SK-N-SH treated with all-trans-retinoic acid at 6 μM for 48 hours (cell line): ENCODE results near the gene LMNA.
A peak's percentile ranks its signal among the peaks of the same experiment; 100 is the strongest.

Experiments used
- ARNTL ChIP-seq: fragments of 450-650 bp; formaldehyde crosslinking; IDR thresholded peaks from 2 replicates; pipeline ENCODE4 v1.5.0; 2020; ENCODE audit warnings: low read depth, mild to moderate bottlenecking, moderate library complexity, borderline replicate concordance
- BACH2 ChIP-seq: fragments of 250-450 bp; sonication (Bioruptor Pico); IDR thresholded peaks from 2 replicates; pipeline ENCODE4 v1.9.0; 2021; ENCODE audit warnings: mild to moderate bottlenecking, borderline replicate concordance
- ESRRG ChIP-seq: fragments of 250-450 bp; sonication (Bioruptor Pico); IDR thresholded peaks from 2 replicates; pipeline ENCODE4 v1.6.1; 2021; ENCODE audit warnings: mild to moderate bottlenecking
- GLIS3 ChIP-seq: fragments of 250-450 bp; sonication (Bioruptor Pico); IDR thresholded peaks from 2 replicates; pipeline ENCODE4 v1.5.0; 2020; ENCODE audit warnings: mild to moderate bottlenecking, moderate library complexity
- ISL1 ChIP-seq: fragments of 250-450 bp; sonication (Bioruptor Pico); IDR thresholded peaks from 2 replicates; pipeline ENCODE4 v2.1.2; 2022; ENCODE audit warnings: mild to moderate bottlenecking, moderate library complexity
- RARB ChIP-seq: fragments of 250-450 bp; sonication (Bioruptor Pico); IDR thresholded peaks from 2 replicates; pipeline ENCODE4 v1.8.0; 2021; ENCODE audit warnings: mild to moderate bottlenecking, moderate library complexity
- TCF4 ChIP-seq: fragments of 250-450 bp; sonication (Bioruptor Pico); IDR thresholded peaks from 2 replicates; pipeline ENCODE4 v1.8.0; 2021; ENCODE audit warnings: mild to moderate bottlenecking, moderate library complexity, borderline replicate concordance
- ZFP3 ChIP-seq: fragments of 250-450 bp; sonication (Bioruptor Pico); IDR thresholded peaks from 2 replicates; pipeline ENCODE4 v1.5.0; 2020; ENCODE audit warnings: mild to moderate bottlenecking, moderate library complexity
- ZFP30 ChIP-seq: fragments of 450-650 bp; formaldehyde crosslinking; IDR thresholded peaks from 2 replicates; pipeline ENCODE4 v1.5.0; 2022; ENCODE audit warnings: mild to moderate bottlenecking, moderate library complexity
- TF ChIP-seq, protein P1 (sequence below): fragments of 250-450 bp; sonication (Bioruptor Pico); IDR thresholded peaks from 2 replicates; pipeline ENCODE4 v1.8.0; 2020; ENCODE audit warnings: mild to moderate bottlenecking, moderate library complexity, borderline replicate concordance
- TF ChIP-seq, protein P2 (sequence below): fragments of 250-450 bp; sonication (Bioruptor Pico); IDR thresholded peaks from 2 replicates; pipeline ENCODE4 v1.5.0; 2020; ENCODE audit warnings: mild to moderate bottlenecking, moderate library complexity

DNA sequence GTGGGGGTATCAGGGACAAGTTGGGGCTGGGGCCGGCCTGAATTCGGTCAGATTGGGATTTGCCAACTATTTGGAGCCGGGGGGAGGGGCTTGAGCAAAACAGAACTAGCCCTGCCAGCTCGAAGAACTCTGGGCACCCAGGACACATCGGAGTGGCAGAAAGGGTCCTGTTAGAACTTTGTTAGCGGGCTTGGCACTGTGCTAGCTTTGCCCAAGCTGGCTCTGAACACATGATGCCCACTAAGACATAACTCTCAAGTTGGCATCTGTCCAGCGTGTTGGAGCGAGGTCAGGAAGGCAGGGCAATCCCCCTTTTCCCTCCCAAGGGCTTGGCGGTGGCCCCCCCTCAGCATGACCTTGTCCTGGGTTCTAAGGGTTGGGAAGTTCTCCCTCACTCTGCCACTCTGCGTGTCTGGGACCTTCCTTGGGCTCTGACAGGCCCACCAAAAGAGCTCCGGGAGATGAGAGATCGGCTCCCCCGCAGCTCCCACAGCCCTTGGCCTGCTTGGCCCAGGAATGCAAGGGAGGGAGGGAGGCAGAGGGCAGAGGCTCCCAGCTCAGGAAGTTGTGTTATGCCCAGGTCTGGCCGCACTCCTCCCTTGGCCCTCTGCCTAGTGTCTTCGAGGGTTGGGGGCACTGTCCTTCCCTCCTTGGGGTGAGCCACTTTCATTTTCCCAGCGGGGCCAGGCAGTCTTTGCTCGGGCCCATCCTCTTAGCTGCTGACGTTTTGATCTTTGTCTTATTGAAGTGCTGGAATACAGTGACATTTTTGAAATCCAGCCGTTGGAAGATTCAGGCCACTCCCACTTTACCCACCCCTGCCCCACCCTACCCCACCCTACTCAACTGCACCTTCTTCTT is 1.2 kb downstream of the LMNA start:
- no peak for TF ChIP-seq TCF4 (CRISPR knock-in tag)
- TF ChIP-seq, protein P1, sequence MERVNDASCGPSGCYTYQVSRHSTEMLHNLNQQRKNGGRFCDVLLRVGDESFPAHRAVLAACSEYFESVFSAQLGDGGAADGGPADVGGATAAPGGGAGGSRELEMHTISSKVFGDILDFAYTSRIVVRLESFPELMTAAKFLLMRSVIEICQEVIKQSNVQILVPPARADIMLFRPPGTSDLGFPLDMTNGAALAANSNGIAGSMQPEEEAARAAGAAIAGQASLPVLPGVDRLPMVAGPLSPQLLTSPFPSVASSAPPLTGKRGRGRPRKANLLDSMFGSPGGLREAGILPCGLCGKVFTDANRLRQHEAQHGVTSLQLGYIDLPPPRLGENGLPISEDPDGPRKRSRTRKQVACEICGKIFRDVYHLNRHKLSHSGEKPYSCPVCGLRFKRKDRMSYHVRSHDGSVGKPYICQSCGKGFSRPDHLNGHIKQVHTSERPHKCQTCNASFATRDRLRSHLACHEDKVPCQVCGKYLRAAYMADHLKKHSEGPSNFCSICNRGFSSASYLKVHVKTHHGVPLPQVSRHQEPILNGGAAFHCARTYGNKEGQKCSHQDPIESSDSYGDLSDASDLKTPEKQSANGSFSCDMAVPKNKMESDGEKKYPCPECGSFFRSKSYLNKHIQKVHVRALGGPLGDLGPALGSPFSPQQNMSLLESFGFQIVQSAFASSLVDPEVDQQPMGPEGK: peak; percentile 66; the same call in 1 of the 2 replicates
- no peak for TF ChIP-seq ZFP30 (CRISPR knock-in tag)
- no peak for TF ChIP-seq BACH2 (CRISPR knock-in tag)
- TF ChIP-seq ARNTL (CRISPR knock-in tag): no peak
- TF ChIP-seq, protein P2, sequence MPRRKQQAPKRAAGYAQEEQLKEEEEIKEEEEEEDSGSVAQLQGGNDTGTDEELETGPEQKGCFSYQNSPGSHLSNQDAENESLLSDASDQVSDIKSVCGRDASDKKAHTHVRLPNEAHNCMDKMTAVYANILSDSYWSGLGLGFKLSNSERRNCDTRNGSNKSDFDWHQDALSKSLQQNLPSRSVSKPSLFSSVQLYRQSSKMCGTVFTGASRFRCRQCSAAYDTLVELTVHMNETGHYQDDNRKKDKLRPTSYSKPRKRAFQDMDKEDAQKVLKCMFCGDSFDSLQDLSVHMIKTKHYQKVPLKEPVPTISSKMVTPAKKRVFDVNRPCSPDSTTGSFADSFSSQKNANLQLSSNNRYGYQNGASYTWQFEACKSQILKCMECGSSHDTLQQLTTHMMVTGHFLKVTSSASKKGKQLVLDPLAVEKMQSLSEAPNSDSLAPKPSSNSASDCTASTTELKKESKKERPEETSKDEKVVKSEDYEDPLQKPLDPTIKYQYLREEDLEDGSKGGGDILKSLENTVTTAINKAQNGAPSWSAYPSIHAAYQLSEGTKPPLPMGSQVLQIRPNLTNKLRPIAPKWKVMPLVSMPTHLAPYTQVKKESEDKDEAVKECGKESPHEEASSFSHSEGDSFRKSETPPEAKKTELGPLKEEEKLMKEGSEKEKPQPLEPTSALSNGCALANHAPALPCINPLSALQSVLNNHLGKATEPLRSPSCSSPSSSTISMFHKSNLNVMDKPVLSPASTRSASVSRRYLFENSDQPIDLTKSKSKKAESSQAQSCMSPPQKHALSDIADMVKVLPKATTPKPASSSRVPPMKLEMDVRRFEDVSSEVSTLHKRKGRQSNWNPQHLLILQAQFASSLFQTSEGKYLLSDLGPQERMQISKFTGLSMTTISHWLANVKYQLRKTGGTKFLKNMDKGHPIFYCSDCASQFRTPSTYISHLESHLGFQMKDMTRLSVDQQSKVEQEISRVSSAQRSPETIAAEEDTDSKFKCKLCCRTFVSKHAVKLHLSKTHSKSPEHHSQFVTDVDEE (CRISPR knock-in tag): no peak
- TF ChIP-seq RARB (CRISPR knock-in tag): no peak
- TF ChIP-seq ESRRG (CRISPR knock-in tag): no peak
- TF ChIP-seq ZFP3 (CRISPR knock-in tag): no peak
- no peak for TF ChIP-seq GLIS3 (CRISPR knock-in tag)
- no peak for TF ChIP-seq ISL1 (CRISPR knock-in tag)
